Fibroblast of lung (primary cell): Measurements from ENCODE around the gene EEF1AKMT3. TPM values are rescaled to one million over a fixed set of nuclear protein-coding genes. Genes with fewer than 3 reads are reported as not detected.

Experiments
- DNase-seq, 2 donors: peaks; one replicate each; pipeline versions ENCODE4 v3.0.0 to v3.0.0-alpha.2; 2010; ENCODE audit warnings: low read depth in 2 of 2
- H2AFZ ChIP-seq: 2 replicates; pipeline ENCODE4 v1.5.1; 2012; ENCODE audit warnings: low read length, control low read depth, inconsistent platforms
- H3K27ac ChIP-seq: 2 replicates; pipeline ENCODE4 v1.5.1; 2011; ENCODE audit warnings: low read length, control low read depth; ENCODE audit not compliant: insufficient read depth
- H3K27me3 ChIP-seq: 2 replicates; pipeline ENCODE4 v1.5.1; 2011; ENCODE audit warnings: mild to moderate bottlenecking, low read length; ENCODE audit not compliant: control insufficient read depth, insufficient read depth
- H3K36me3 ChIP-seq: 2 replicates; pipeline ENCODE4 v1.5.1; 2011; ENCODE audit warnings: low read length; ENCODE audit not compliant: control insufficient read depth, insufficient read depth
- H3K4me1 ChIP-seq: 2 replicates; pipeline ENCODE4 v1.5.1; 2011; ENCODE audit warnings: low read length; ENCODE audit not compliant: control insufficient read depth, insufficient read depth; ENCODE audit errors: extremely low read depth
- H3K4me2 ChIP-seq: 2 replicates; pipeline ENCODE4 v1.5.1; 2011; ENCODE audit warnings: low read length, control low read depth; ENCODE audit not compliant: insufficient read depth; ENCODE audit errors: extremely low read depth
- H3K4me3 ChIP-seq, 4 experiments: fragments of 200-600 bp in 1 of 4; sonication (generic) in 1 of 4; replicated peaks in 1 of 4; 2 replicates each; pipeline ENCODE4 v1.5.1; 2011 to 2016; ENCODE audit warnings: low read length in 4 of 4, low read depth in 3 of 4, mild to moderate bottlenecking in 3 of 4, control low read depth in 2 of 4, inconsistent platforms in 1 of 4, mixed read lengths in 1 of 4; ENCODE audit not compliant: insufficient read depth in 1 of 4; ENCODE audit errors: control extremely low read depth in 1 of 4
- H3K79me2 ChIP-seq: 2 replicates; pipeline ENCODE4 v1.5.1; 2012; ENCODE audit warnings: mild to moderate bottlenecking, low read length, inconsistent platforms; ENCODE audit not compliant: control insufficient read depth, insufficient read depth
- H3K9ac ChIP-seq: 2 replicates; pipeline ENCODE4 v1.5.1; 2011; ENCODE audit warnings: mild to moderate bottlenecking, low read length, control low read depth; ENCODE audit not compliant: insufficient read depth
- H3K9me3 ChIP-seq: 2 replicates; pipeline ENCODE4 v1.5.1; 2012; ENCODE audit warnings: low read depth, low read length; ENCODE audit not compliant: control insufficient read depth, insufficient read depth
- H4K20me1 ChIP-seq: 2 replicates; pipeline ENCODE4 v1.5.1; 2011; ENCODE audit warnings: low read length; ENCODE audit not compliant: control insufficient read depth, insufficient read depth; ENCODE audit errors: extremely low read depth
- EZH2 ChIP-seq: IDR thresholded peaks from 2 replicates; pipeline ENCODE4 v1.5.1; 2012; ENCODE audit warnings: low read length, control low read depth, mild to moderate bottlenecking; ENCODE audit errors: missing control alignments
- polyA plus RNA-seq, 2 donors: library from polyadenylated mRNA; depleted of rRNA in 1 of 2; stranded (reverse) in 1 of 2; unstranded in 1 of 2; fragments of >200 nt; gene quantifications; 2 replicates each; pipeline ENCODE4 v1.2.1, GENCODE V29; 2011 to 2012; ENCODE audit warnings: missing spikeins in 1 of 2
- total RNA-seq: library from RNA; depleted of rRNA; stranded (reverse); fragments of >200 nt; gene quantifications from 2 replicates; pipeline ENCODE4 v1.2.1, GENCODE V29; 2014
- TF ChIP-seq, protein P1 (sequence below), 2 donors: IDR thresholded peaks in 1 of 2; conservative IDR thresholded peaks in 1 of 2; 1 replicate in 1 of 2; 2 replicates in 1 of 2; pipeline ENCODE4 v1.5.1; 2011 to 2012; ENCODE audit warnings: low read length in 2 of 2, control low read depth in 1 of 2, inconsistent platforms in 1 of 2, low read depth in 1 of 2, mild to moderate bottlenecking in 1 of 2

The EEF1AKMT3 gene
- total and polyA plus RNA-seq, 2 donors (not counting 1 experiment from before 2014, with no cell fraction given): 8.9 to 11.9 TPM

DNA sequence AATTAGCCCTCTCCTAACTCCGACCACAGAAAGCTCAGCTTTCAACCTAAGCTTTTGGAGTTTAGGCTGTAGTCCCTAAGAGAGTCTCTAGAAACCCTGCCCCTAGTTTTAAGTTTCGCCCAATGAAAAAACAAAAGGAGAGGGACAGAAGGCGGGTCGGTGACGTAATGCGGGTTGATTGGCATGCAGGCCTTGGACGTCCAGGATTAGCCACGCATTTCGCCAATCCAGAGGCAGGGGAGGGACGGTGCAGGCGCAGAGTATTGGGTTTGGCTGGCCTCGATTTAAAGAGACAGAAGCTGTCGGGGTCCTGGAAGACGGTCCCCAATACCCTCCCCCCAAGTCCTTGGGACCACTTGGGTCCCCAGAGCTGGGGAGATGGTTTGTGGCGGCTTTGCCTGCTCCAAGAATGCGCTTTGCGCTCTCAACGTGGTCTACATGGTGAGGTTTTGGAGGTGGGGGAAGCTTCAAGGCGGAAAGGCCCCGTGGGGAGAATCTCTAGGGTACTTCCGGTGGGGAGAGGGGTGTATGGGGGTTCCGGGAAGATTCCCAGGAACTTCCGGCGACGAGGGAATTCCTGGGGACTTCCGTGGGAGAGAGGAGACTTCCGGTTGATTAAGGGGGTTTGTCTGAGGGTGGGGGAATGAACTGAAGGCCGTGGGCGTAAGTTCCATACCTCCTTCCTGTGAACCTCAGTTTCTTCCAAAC lies 27.5 kb upstream of the EEF1AKMT3 start, which contains the start of gene TSPAN31:
Gene TSPAN31, plus strand, starts transcription at position 263 of the 708 bp plus-strand sequence. Its CDS starts 116 bp downstream, at position 379.
- TF ChIP-seq, protein P1, sequence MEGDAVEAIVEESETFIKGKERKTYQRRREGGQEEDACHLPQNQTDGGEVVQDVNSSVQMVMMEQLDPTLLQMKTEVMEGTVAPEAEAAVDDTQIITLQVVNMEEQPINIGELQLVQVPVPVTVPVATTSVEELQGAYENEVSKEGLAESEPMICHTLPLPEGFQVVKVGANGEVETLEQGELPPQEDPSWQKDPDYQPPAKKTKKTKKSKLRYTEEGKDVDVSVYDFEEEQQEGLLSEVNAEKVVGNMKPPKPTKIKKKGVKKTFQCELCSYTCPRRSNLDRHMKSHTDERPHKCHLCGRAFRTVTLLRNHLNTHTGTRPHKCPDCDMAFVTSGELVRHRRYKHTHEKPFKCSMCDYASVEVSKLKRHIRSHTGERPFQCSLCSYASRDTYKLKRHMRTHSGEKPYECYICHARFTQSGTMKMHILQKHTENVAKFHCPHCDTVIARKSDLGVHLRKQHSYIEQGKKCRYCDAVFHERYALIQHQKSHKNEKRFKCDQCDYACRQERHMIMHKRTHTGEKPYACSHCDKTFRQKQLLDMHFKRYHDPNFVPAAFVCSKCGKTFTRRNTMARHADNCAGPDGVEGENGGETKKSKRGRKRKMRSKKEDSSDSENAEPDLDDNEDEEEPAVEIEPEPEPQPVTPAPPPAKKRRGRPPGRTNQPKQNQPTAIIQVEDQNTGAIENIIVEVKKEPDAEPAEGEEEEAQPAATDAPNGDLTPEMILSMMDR (conservative IDR thresholded peaks at IDR 0.05 in 1 of 2, IDR thresholded peaks at IDR 0.05 in 1 of 2; ENCODE audit: low read depth in 1 of 2, low read length in 2 of 2): no peak
- no peak for TF ChIP-seq EZH2
- peak within 1 kb of the TSS; percentile 99 for H3K27ac ChIP-seq

DNA sequence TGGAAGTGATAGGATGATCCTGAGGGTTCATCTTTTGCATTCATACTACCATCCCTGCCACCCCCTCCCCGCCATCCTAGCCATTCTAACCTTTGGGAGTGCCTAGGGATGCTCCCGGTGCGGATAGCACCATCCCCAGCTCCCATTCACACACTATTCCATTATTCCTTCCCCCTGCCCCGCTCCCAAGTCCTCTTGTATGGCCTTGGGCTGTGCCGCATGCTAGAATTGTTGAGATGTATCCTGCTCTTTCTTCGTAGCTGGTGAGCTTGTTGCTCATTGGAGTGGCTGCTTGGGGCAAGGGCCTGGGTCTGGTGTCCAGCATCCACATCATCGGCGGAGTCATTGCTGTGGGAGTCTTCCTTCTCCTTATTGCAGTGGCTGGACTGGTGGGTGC lies 26.9 kb upstream of the EEF1AKMT3 start:
- peaks cover 2% of the 10 kb centered on the region for H3K4me1 ChIP-seq
- H3K9me3 ChIP-seq: no peaks in the 10 kb centered on the region
- peak overlapping the region; percentile 99 for H3K4me2 ChIP-seq
- H3K79me2 ChIP-seq: peaks cover 11% of the 10 kb centered on the region
- no peaks in the 10 kb centered on the region for H4K20me1 ChIP-seq
- H3K27me3 ChIP-seq: peaks cover 15% of the 10 kb centered on the region
- H3K4me3 ChIP-seq: peak overlapping the region; percentile 66 to 99 (median 88)
- H3K27ac ChIP-seq: peak overlapping the region; percentile 99
- peak overlapping the region; percentile 20 for H2AFZ ChIP-seq
- peak overlapping the region; percentile 94 for H3K9ac ChIP-seq
- no peak for DNase-seq
- no peak for TF ChIP-seq EZH2
- peaks cover 12% of the 10 kb centered on the region for H3K36me3 ChIP-seq

More for the DNA sequence above, 27.5 kb upstream of the EEF1AKMT3 start, which contains the start of gene TSPAN31:
- Histone ChIP-seq H3K36me3 (peaks cover 11% of the 10 kb centered on the region), H3K79me2 (peaks cover 6% of the 10 kb centered on the region), H2AFZ (peak within 1 kb of the TSS; percentile 70), H3K27me3 (peaks cover 20% of the 10 kb centered on the region), H4K20me1 (no peaks in the 10 kb centered on the region), H3K4me2 (peak within 1 kb of the TSS; percentile 99), H3K4me1 (peaks cover 2% of the 10 kb centered on the region), H3K9ac (peak within 1 kb of the TSS; percentile 94), H3K4me3 (peak within 1 kb of the TSS; percentile 66 to 99 (median 88)), H3K9me3 (no peaks in the 10 kb centered on the region)
- DNase-seq: peak; percentile 98 to 99

DNA sequence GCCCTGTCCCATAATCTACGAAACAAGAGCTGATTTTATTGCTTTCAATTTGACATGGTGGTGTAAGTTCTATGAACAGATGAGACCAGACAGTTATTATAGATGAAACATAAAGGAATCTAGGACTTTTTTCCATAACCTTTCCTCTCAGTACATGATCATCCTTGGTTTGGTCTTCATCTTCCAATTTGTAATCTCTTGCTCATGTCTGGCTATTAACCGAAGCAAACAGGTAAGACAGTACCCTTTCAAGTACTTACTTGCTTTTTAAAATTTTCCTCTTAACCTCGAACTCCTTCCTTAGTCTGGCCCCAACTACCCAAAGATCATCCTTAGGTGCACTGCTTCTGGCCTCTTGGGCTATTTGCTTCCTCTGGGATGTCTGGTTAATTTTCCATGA lies 26.4 kb upstream of the EEF1AKMT3 start:
- DNase-seq: no peak
- Histone ChIP-seq H3K9ac (no peak overlapping the region), H3K4me3 (peak overlapping the region; percentile 66 to 99 (median 88)), H4K20me1 (no peaks in the 10 kb centered on the region), H3K27me3 (peaks cover 9% of the 10 kb centered on the region), H3K79me2 (peaks cover 16% of the 10 kb centered on the region), H3K4me1 (peaks cover 2% of the 10 kb centered on the region), H3K36me3 (peaks cover 15% of the 10 kb centered on the region), H3K4me2 (peak overlapping the region; percentile 99), H3K27ac (no peak overlapping the region), H3K9me3 (no peaks in the 10 kb centered on the region), H2AFZ (no peak overlapping the region)
- TF ChIP-seq, protein P1 (conservative IDR thresholded peaks at IDR 0.05 in 1 of 2, IDR thresholded peaks at IDR 0.05 in 1 of 2; ENCODE audit: low read depth in 1 of 2, low read length in 2 of 2): no peak
- TF ChIP-seq EZH2: no peak
